Smooth muscle cell (in vitro differentiated cells): ENCODE data around the gene CCND3. TPM values are rescaled to one million over a fixed set of nuclear protein-coding genes. Genes with fewer than 3 reads are reported as not detected.

Experiments used
- DNase-seq: peaks from one replicate; lab custom pipeline; 2025; ENCODE audit not compliant: unreplicated experiment; lab: John Stamatoyannopoulos, UW
- H2AFZ ChIP-seq: fragments of 200-600 bp; sonication (generic); 2 replicates; pipeline ENCODE4 v1.6.0; 2016; ENCODE audit warnings: antibody characterized with exemption, low read depth, mild to moderate bottlenecking
- H3F3A ChIP-seq: fragments of 200-600 bp; sonication (generic); 2 replicates; pipeline ENCODE4 v1.6.0; 2017; ENCODE audit warnings: antibody characterized with exemption, low read depth
- H3K27ac ChIP-seq: fragments of 200-600 bp; sonication (generic); 2 replicates; pipeline ENCODE4 v1.5.1; 2016; ENCODE audit warnings: low read depth, mild to moderate bottlenecking
- H3K27me3 ChIP-seq: fragments of 200-600 bp; sonication (generic); 2 replicates; pipeline ENCODE4 v1.6.1; 2016; ENCODE audit warnings: low read depth, mild to moderate bottlenecking
- H3K36me3 ChIP-seq: fragments of 200-600 bp; sonication (generic); 2 replicates; pipeline ENCODE4 v1.5.1; 2016; ENCODE audit warnings: low read depth
- H3K4me1 ChIP-seq: fragments of 200-600 bp; sonication (generic); 2 replicates; pipeline ENCODE4 v1.5.1; 2016; ENCODE audit warnings: low read depth
- H3K4me2 ChIP-seq: fragments of 200-600 bp; sonication (generic); 2 replicates; pipeline ENCODE4 v1.6.0; 2016; ENCODE audit warnings: mild to moderate bottlenecking
- H3K4me3 ChIP-seq: fragments of 200-600 bp; sonication (generic); 2 replicates; pipeline ENCODE4 v1.5.1; 2016; ENCODE audit warnings: mild to moderate bottlenecking
- H3K79me2 ChIP-seq: fragments of 200-600 bp; sonication (generic); 2 replicates; pipeline ENCODE4 v1.6.0; 2016; ENCODE audit warnings: low read depth, mild to moderate bottlenecking
- H3K9ac ChIP-seq: fragments of 200-600 bp; sonication (generic); 2 replicates; pipeline ENCODE4 v1.6.0; 2016; ENCODE audit warnings: low read depth
- H3K9me3 ChIP-seq: fragments of 200-600 bp; sonication (generic); replicated peaks from 2 replicates; pipeline ENCODE4 v1.5.1; 2016; ENCODE audit warnings: low read depth
- H4K20me1 ChIP-seq: fragments of 200-600 bp; sonication (generic); 2 replicates; pipeline ENCODE4 v1.6.0; 2016; ENCODE audit warnings: low read depth
- CTCF ChIP-seq: fragments of 200-600 bp; sonication (generic); IDR thresholded peaks from 2 replicates; pipeline ENCODE4 v1.5.1; 2017; ENCODE audit warnings: borderline replicate concordance, mild to moderate bottlenecking, antibody characterized with exemption; ENCODE audit not compliant: insufficient read depth, poor library complexity, severe bottlenecking
- WGBS: methylation state at CpG from one replicate; pipeline ENCODE4 v1.1.7; 2016; ENCODE audit warnings: low lambda C conversion rate; 5-methylcytosine and 5-hydroxymethylcytosine counted together
- polyA plus RNA-seq: library from polyadenylated mRNA; unstranded; fragments of >200 nt; fragmentation: Nextera tagmentation; extraction: Ambion mirVana; gene quantifications from 2 replicates; pipeline ENCODE4 v1.2.1, GENCODE V29; 2016
- total RNA-seq: library from RNA; depleted of rRNA; stranded (reverse); fragments of >200 nt; gene quantifications from 2 replicates; pipeline ENCODE4 v1.2.3, GENCODE V29; 2014

CCND3 gene
- total and polyA plus RNA-seq, 2 experiments from 2014 or later = 31.5 to 107 TPM

- H3K27me3 ChIP-seq = no peaks in the 10 kb centered on the region
- no peak overlapping the region for H3K27ac ChIP-seq
- no peaks in the 10 kb centered on the region for H3K4me1 ChIP-seq
- peaks cover 13% of the 10 kb centered on the region for H3K79me2 ChIP-seq
- H4K20me1 ChIP-seq = peaks cover 4% of the 10 kb centered on the region
- DNase-seq = no peak
- peaks cover 8% of the 10 kb centered on the region for H3F3A ChIP-seq
- H3K9ac ChIP-seq = no peak overlapping the region
- no peak overlapping the region for H3K4me2 ChIP-seq
- 100% methylated on average over 6 of the region's 6 CpGs for WGBS
- H3K36me3 ChIP-seq = peaks cover 17% of the 10 kb centered on the region
- H2AFZ ChIP-seq = no peak overlapping the region
- no peak for TF ChIP-seq CTCF
- H3K9me3 ChIP-seq = no peaks in the 10 kb centered on the region
- H3K4me3 ChIP-seq = no peak overlapping the region
These were observed 11.7 kb downstream of the CCND3 start for GRCh38 chr6:41929924-41930323.

- no peaks in the 10 kb centered on the region for H4K20me1 ChIP-seq
- H3F3A ChIP-seq = no peaks in the 10 kb centered on the region
- H3K36me3 ChIP-seq = peaks cover 10% of the 10 kb centered on the region
- peaks cover 11% of the 10 kb centered on the region for H3K4me1 ChIP-seq
- no peak for DNase-seq
- no peak overlapping the region for H3K9ac ChIP-seq
- no peak overlapping the region for H3K4me2 ChIP-seq
- H3K27ac ChIP-seq = no peak overlapping the region
- no peak overlapping the region for H3K4me3 ChIP-seq
- H2AFZ ChIP-seq = no peak overlapping the region
- no peaks in the 10 kb centered on the region for H3K9me3 ChIP-seq
- no peak for TF ChIP-seq CTCF
- no peaks in the 10 kb centered on the region for H3K27me3 ChIP-seq
- H3K79me2 ChIP-seq = peaks cover 39% of the 10 kb centered on the region
- WGBS = 96% methylated on average over 6 of the region's 6 CpGs
These were observed 14.4 kb downstream of the CCND3 start for GRCh38 chr6:41927253-41927652.

GRCh38 chr6:41922154-41922553 lies 19.5 kb downstream of the CCND3 start:
- no peaks in the 10 kb centered on the region for H3K36me3 ChIP-seq
- peak overlapping the region; percentile 99 for H3K9ac ChIP-seq
- H3K9me3 ChIP-seq = no peaks in the 10 kb centered on the region
- H3F3A ChIP-seq = no peaks in the 10 kb centered on the region
- H4K20me1 ChIP-seq = no peaks in the 10 kb centered on the region
- H3K27ac ChIP-seq = peak overlapping the region; percentile 99
- H3K4me3 ChIP-seq = peak overlapping the region; percentile 81
- 13% methylated on average over 7 of the region's 7 CpGs for WGBS
- H3K4me2 ChIP-seq = peak overlapping the region; percentile 97
- DNase-seq = no peak
- no peak for TF ChIP-seq CTCF
- H2AFZ ChIP-seq = peak overlapping the region; percentile 92
- H3K27me3 ChIP-seq = no peaks in the 10 kb centered on the region
- peaks cover 25% of the 10 kb centered on the region for H3K4me1 ChIP-seq
- peaks cover 68% of the 10 kb centered on the region for H3K79me2 ChIP-seq

- H3K36me3 ChIP-seq = no peaks in the 10 kb centered on the region
- peaks cover 25% of the 10 kb centered on the region for H3K4me1 ChIP-seq
- no peaks in the 10 kb centered on the region for H3K27me3 ChIP-seq
- no peaks in the 10 kb centered on the region for H3F3A ChIP-seq
- peak overlapping the region; percentile 92 for H2AFZ ChIP-seq
- H3K9me3 ChIP-seq = no peaks in the 10 kb centered on the region
- peak overlapping the region; percentile 99 for H3K9ac ChIP-seq
- peak overlapping the region; percentile 81 for H3K4me3 ChIP-seq
- no peak for TF ChIP-seq CTCF
- peak overlapping the region; percentile 99 for H3K27ac ChIP-seq
- H3K79me2 ChIP-seq = peaks cover 72% of the 10 kb centered on the region
- under 1% methylated on average over 17 of the region's 20 CpGs for WGBS
- peak overlapping the region; percentile 97 for H3K4me2 ChIP-seq
- H4K20me1 ChIP-seq = no peaks in the 10 kb centered on the region
- DNase-seq = no peak
These were observed 20.0 kb downstream of the CCND3 start for GRCh38 chr6:41921712-41921998.
